K562 (cell line): ENCODE data around the gene BCL7B. TPM values are rescaled to one million over a fixed set of nuclear protein-coding genes. Genes with fewer than 3 reads are reported as not detected.

ENCODE experiments used
- BACH1 ChIP-seq: fragments of 200-800 bp; sonication (Bioruptor generic); IDR thresholded peaks from 2 replicates; pipeline ENCODE4 v1.6.1; 2016; ENCODE audit warnings: missing genetic modification characterization, missing compliant biosample characterization
- BMI1 ChIP-seq: fragments of 150-350 bp; IDR thresholded peaks from 2 replicates; pipeline ENCODE4 v1.6.1; 2014; ENCODE audit warnings: low read length
- ESRRA ChIP-seq: fragments of 450-650 bp; IDR thresholded peaks from 2 replicates; pipeline ENCODE4 v1.6.1; 2014; ENCODE audit warnings: low read depth, mild to moderate bottlenecking, moderate library complexity, borderline replicate concordance
- FOXP1 ChIP-seq: sonication (generic); formaldehyde crosslinking; IDR thresholded peaks from 2 replicates; pipeline ENCODE4 v1.8.0; 2022; ENCODE audit warnings: mild to moderate bottlenecking, missing genetic modification reagents
- HCFC1 ChIP-seq: IDR thresholded peaks from 2 replicates; pipeline ENCODE4 v1.6.1; 2012; ENCODE audit warnings: low read depth, low read length, improper control_type of control experiment
- HMG20A ChIP-seq: fragments of 450-650 bp; formaldehyde crosslinking; conservative IDR thresholded peaks from 2 replicates; pipeline ENCODE4 v1.4.0; 2020; ENCODE audit warnings: mild to moderate bottlenecking, mixed read lengths
- IFI16 ChIP-seq: fragments of 250-450 bp; sonication (Bioruptor Pico); IDR thresholded peaks from 2 replicates; pipeline ENCODE4 v2.1.2; 2022; ENCODE audit warnings: mild to moderate bottlenecking, inconsistent platforms
- JUNB ChIP-seq: fragments of 450-650 bp; formaldehyde crosslinking; conservative IDR thresholded peaks from 2 replicates; pipeline ENCODE4 v1.4.0; 2020; ENCODE audit warnings: mild to moderate bottlenecking
- KLF1 ChIP-seq: fragments of 450-650 bp; IDR thresholded peaks from 2 replicates; pipeline ENCODE4 v1.6.1; 2016; ENCODE audit warnings: missing genetic modification characterization, missing compliant biosample characterization
- KLF6 ChIP-seq: fragments of 250-450 bp; sonication (Bioruptor Pico); IDR thresholded peaks from 2 replicates; pipeline ENCODE4 v1.4.0; 2020; ENCODE audit warnings: mild to moderate bottlenecking, moderate library complexity, borderline replicate concordance
- RAD21 ChIP-seq, 2 experiments: fragments of 250-450 bp in 1 of 2; fragments of 450-650 bp in 1 of 2; sonication (Bioruptor Pico) in 1 of 2; formaldehyde crosslinking in 1 of 2; IDR thresholded peaks in 1 of 2; conservative IDR thresholded peaks in 1 of 2; 2 replicates each; pipeline versions ENCODE4 v1.4.0 to v1.8.0; 2020 to 2022; ENCODE audit warnings: mild to moderate bottlenecking in 2 of 2, moderate library complexity in 1 of 2
- RBM14 ChIP-seq: fragments of 200-400 bp; formaldehyde crosslinking; IDR thresholded peaks from 2 replicates; pipeline ENCODE4 v1.6.1; 2018; ENCODE audit warnings: low read depth, mild to moderate bottlenecking, low read length, moderate library complexity, borderline replicate concordance; ENCODE audit not compliant: insufficient read depth
- RBM39 ChIP-seq: fragments of 200-400 bp; formaldehyde crosslinking; optimal IDR thresholded peaks from 2 replicates; pipeline ENCODE3; 2018; ENCODE audit warnings: low read depth, low read length
- RUNX1 ChIP-seq: sonication (generic); IDR thresholded peaks from 2 replicates; pipeline ENCODE4 v1.6.1; 2016; ENCODE audit warnings: antibody characterized with exemption, low read depth
- SAFB ChIP-seq: fragments of 200-400 bp; formaldehyde crosslinking; IDR thresholded peaks from 2 replicates; pipeline ENCODE4 v1.6.1; 2017; ENCODE audit warnings: low read depth, low read length, borderline replicate concordance
- SMARCC2 ChIP-seq: fragments of 450-650 bp; IDR thresholded peaks from 2 replicates; pipeline ENCODE4 v1.6.1; 2017; ENCODE audit warnings: antibody characterized with exemption, moderate library complexity, mild to moderate bottlenecking, low read depth
- U2AF1 ChIP-seq: fragments of 200-400 bp; formaldehyde crosslinking; optimal IDR thresholded peaks from 2 replicates; pipeline ENCODE3; 2017; ENCODE audit warnings: mild to moderate bottlenecking, low read depth, low read length, moderate library complexity
- ZEB2 ChIP-seq: fragments of 450-650 bp; IDR thresholded peaks from 2 replicates; pipeline ENCODE4 v1.6.1; 2016
- ZMIZ1 ChIP-seq, 2 experiments: fragments of 150-350 bp in 1 of 2; IDR thresholded peaks; 2 replicates each; pipeline ENCODE4 v1.6.1; 2012 to 2016; ENCODE audit warnings: low read depth in 2 of 2, low read length in 2 of 2, mild to moderate bottlenecking in 1 of 2, moderate library complexity in 1 of 2
- ZNF134 ChIP-seq: fragments of 250-450 bp; sonication (Bioruptor Pico); conservative IDR thresholded peaks from 2 replicates; pipeline ENCODE4 v1.4.0; 2020
- ZNF140 ChIP-seq: fragments of 250-450 bp; sonication (Bioruptor Pico); IDR thresholded peaks from 2 replicates; pipeline ENCODE4 v1.8.0; 2021; ENCODE audit warnings: moderate library complexity, mild to moderate bottlenecking, inconsistent platforms
- ZNF212 ChIP-seq: fragments of 450-650 bp; formaldehyde crosslinking; IDR thresholded peaks from 2 replicates; pipeline ENCODE4 v1.4.0; 2020; ENCODE audit warnings: mild to moderate bottlenecking
- ZNF354B ChIP-seq: fragments of 250-450 bp; sonication (Bioruptor Pico); IDR thresholded peaks from 2 replicates; pipeline ENCODE4 v1.4.0; 2020
- ZSCAN29 ChIP-seq: fragments of 450-650 bp; IDR thresholded peaks from 2 replicates; pipeline ENCODE4 v1.6.1; 2017
- polyA plus RNA-seq, 8 experiments: library from polyadenylated mRNA; depleted of rRNA in 4 of 8; stranded (reverse) in 5 of 8; unstranded in 3 of 8; fragments of >200 nt; fragmentation: Nextera tagmentation in 2 of 8; fragmentation: Illumina TruSeq in 1 of 8; extraction: Ambion mirVana in 2 of 8; extraction: Trizol in 1 of 8; gene quantifications; 2 replicates each; pipeline versions ENCODE4 v1.2.1 to v1.2.3, GENCODE V29; 2011 to 2014; ENCODE audit warnings: inconsistent platforms in 1 of 8, missing spikeins in 1 of 8
- total RNA-seq, 7 experiments: library from RNA; depleted of rRNA in 6 of 7; stranded (reverse); fragments of >200 nt in 6 of 7; fragmentation: Illumina TruSeq in 2 of 7; extraction: Trizol in 2 of 7; gene quantifications; 2 replicates each; pipeline versions ENCODE4 v1.2.1 to v1.2.3, GENCODE V29; 2011 to 2021; ENCODE audit warnings: low replicate concordance in 1 of 7
- TF ChIP-seq, protein P1 (sequence below), 2 experiments: fragments of 450-650 bp; IDR thresholded peaks; 2 replicates each; pipeline ENCODE4 v1.6.1; 2018; ENCODE audit warnings: mild to moderate bottlenecking in 2 of 2, low read depth in 1 of 2; ENCODE audit not compliant: partially characterized antibody in 2 of 2

BCL7B gene
- total and polyA plus RNA-seq, 9 of the 15 experiments (the other 6 are each of a cell fraction or from before 2014, with no cell fraction given), result 10.0 to 73.2 (median 32.9) TPM

DNA sequence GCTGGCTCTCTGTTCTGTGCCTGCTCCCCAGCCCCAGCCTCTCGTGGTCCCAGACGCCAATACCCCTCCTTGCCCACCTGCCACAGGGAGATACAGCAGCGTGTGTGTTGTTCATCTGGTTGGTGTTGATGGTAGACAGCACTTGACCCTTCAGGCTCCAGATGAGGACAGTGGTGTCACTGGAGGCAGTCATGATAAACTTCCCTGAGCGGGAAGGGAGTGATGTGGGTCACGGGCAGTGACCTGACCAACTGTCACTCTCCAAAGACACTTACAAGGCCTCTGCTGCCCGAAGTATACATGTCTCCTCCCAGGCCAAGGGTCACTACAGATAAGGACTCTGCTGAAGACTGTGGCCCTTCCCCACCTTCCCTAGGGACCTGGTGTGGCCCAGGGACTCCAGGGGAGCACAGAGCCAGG, 15.3 kb upstream of the BCL7B start (continued):
- TF ChIP-seq ZEB2 (peak; percentile 61; the same call in 1 of the 2 replicates), ZSCAN29 (no peak), RBM14 (no peak), ESRRA (peak; percentile 78), BACH1 (0 out of 2 replicates have a peak, but pooled peaks have one; percentile 40), SMARCC2 (no peak), ZMIZ1 (IDR thresholded peaks at IDR 0.05; ENCODE audit: low read depth in 2 of 2, low read length in 2 of 2) (0 out of 4 replicates have a peak, but pooled peaks of 1 of the 2 experiments have one; percentile 31), KLF6 (no peak), FOXP1 (CRISPR knock-in tag) (no peak), ZNF354B (CRISPR knock-in tag) (no peak), RBM39 (no peak), KLF1 (tag) (no peak), HMG20A (CRISPR knock-in tag) (no peak), RAD21 (CRISPR knock-in tag; conservative IDR thresholded peaks at IDR 0.05 in 1 of 2, IDR thresholded peaks at IDR 0.05 in 1 of 2) (0 out of 4 replicates have a peak, but pooled peaks of 1 of the 2 experiments have one; percentile 7), JUNB (CRISPR knock-in tag) (no peak), ZNF134 (CRISPR knock-in tag) (no peak), IFI16 (CRISPR knock-in tag) (no peak), U2AF1 (no peak), HCFC1 (no peak), BMI1 (no peak), RUNX1 (no peak), ZNF140 (CRISPR knock-in tag) (no peak), SAFB (no peak), ZNF212 (CRISPR knock-in tag) (no peak)
- TF ChIP-seq, protein P1, sequence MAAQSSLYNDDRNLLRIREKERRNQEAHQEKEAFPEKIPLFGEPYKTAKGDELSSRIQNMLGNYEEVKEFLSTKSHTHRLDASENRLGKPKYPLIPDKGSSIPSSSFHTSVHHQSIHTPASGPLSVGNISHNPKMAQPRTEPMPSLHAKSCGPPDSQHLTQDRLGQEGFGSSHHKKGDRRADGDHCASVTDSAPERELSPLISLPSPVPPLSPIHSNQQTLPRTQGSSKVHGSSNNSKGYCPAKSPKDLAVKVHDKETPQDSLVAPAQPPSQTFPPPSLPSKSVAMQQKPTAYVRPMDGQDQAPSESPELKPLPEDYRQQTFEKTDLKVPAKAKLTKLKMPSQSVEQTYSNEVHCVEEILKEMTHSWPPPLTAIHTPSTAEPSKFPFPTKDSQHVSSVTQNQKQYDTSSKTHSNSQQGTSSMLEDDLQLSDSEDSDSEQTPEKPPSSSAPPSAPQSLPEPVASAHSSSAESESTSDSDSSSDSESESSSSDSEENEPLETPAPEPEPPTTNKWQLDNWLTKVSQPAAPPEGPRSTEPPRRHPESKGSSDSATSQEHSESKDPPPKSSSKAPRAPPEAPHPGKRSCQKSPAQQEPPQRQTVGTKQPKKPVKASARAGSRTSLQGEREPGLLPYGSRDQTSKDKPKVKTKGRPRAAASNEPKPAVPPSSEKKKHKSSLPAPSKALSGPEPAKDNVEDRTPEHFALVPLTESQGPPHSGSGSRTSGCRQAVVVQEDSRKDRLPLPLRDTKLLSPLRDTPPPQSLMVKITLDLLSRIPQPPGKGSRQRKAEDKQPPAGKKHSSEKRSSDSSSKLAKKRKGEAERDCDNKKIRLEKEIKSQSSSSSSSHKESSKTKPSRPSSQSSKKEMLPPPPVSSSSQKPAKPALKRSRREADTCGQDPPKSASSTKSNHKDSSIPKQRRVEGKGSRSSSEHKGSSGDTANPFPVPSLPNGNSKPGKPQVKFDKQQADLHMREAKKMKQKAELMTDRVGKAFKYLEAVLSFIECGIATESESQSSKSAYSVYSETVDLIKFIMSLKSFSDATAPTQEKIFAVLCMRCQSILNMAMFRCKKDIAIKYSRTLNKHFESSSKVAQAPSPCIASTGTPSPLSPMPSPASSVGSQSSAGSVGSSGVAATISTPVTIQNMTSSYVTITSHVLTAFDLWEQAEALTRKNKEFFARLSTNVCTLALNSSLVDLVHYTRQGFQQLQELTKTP (IDR thresholded peaks at IDR 0.05; ENCODE audit: low read depth in 1 of 2, partially characterized antibody in 2 of 2), result no peak
